Measurements from ENCODE around the gene FAM163B.

- TF ChIP-seq, protein P1, sequence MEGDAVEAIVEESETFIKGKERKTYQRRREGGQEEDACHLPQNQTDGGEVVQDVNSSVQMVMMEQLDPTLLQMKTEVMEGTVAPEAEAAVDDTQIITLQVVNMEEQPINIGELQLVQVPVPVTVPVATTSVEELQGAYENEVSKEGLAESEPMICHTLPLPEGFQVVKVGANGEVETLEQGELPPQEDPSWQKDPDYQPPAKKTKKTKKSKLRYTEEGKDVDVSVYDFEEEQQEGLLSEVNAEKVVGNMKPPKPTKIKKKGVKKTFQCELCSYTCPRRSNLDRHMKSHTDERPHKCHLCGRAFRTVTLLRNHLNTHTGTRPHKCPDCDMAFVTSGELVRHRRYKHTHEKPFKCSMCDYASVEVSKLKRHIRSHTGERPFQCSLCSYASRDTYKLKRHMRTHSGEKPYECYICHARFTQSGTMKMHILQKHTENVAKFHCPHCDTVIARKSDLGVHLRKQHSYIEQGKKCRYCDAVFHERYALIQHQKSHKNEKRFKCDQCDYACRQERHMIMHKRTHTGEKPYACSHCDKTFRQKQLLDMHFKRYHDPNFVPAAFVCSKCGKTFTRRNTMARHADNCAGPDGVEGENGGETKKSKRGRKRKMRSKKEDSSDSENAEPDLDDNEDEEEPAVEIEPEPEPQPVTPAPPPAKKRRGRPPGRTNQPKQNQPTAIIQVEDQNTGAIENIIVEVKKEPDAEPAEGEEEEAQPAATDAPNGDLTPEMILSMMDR (IDR thresholded peaks at IDR 0.05): no peak
- no peak for TF ChIP-seq POLR2A (IDR thresholded peaks at IDR 0.05)
These were observed 36.0 kb upstream of the FAM163B start for GRCh38 chr9:133645021-133645765.
